GM18867 (cell line): ENCODE data around the gene NMNAT3.
A peak's percentile ranks its signal among the peaks of the same experiment; 100 is the strongest.
"Not testable (repeated sequence)": the region's sequence is repeated elsewhere in the genome, so short reads cannot be mapped to it uniquely, and the experiment has no call there.

Experiments
- ATAC-seq: cut with Tn5 transposase; IDR thresholded peaks from one replicate; pipeline ENCODE4 v1.9.1; 2021; ENCODE audit warnings: mild to moderate bottlenecking, moderate library complexity; ENCODE audit not compliant: unreplicated experiment

NMNAT3 gene

GRCh38 chr3:139639662-139640061 lies 38.1 kb downstream of the NMNAT3 start:
- ATAC-seq = no peak

DNA sequence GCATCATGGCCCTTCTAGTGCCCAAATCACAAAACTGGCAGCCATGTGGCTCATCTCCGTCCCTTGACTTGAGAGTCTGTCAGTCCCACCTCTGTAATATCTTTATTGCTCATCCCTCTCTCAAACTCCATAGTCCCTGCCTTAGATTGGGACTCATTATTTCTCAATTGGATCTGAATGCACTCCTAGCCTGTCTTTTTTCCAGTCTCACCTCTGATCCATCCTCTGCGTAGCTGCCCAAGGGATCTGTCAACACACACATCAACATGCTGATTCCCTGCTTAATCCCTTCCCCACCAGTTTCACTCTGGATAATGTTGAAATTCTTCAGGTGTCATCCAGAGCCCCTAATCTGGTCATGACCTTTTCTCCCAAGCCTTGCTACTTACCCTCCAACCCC lies 39.3 kb downstream of the NMNAT3 start:
- ATAC-seq = no peak

GRCh38 chr3:139636511-139636910 lies 41.3 kb downstream of the NMNAT3 start:
- ATAC-seq = no peak

- ATAC-seq = no peak
Measured at GRCh38 chr3:139634111-139634635, 43.6 kb downstream of the NMNAT3 start.

DNA sequence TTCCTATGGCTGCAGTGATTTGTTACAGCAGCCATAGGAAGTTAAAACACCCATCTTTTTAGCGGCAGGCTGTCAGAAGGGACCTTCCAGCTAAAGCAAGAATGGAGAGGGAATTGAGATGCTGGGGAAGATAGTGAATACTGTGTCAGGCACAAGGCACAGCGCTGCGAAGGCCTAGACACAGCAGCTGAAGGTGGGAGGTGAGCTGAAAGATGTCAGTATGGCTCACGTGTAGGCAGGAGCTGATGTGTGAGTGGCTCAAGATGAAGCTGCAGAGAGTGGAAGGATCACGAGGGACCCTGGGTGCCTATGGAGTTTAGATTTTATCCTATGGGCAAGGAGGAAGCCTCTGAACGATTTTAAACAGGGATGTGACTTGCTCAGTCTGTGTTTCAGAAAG lies 44.3 kb downstream of the NMNAT3 start:
- no peak for ATAC-seq

GRCh38 chr3:139630542-139630941 lies 47.2 kb downstream of the NMNAT3 start:
- no peak for ATAC-seq

- peak; percentile 95 for ATAC-seq
Measured at GRCh38 chr3:139629033-139629432, 48.7 kb downstream of the NMNAT3 start.

GRCh38 chr3:139627759-139628158 lies 50.0 kb downstream of the NMNAT3 start:
- ATAC-seq = no peak

- no peak for ATAC-seq
Measured at GRCh38 chr3:139620438-139620837, 57.3 kb downstream of the NMNAT3 start.

GRCh38 chr3:139619484-139619883 lies 58.3 kb downstream of the NMNAT3 start:
- no peak for ATAC-seq

- no peak for ATAC-seq
Measured at GRCh38 chr3:139617672-139618268, 60.0 kb downstream of the NMNAT3 start.

- no peak for ATAC-seq
Measured at GRCh38 chr3:139611528-139611927, 66.2 kb downstream of the NMNAT3 start.

- ATAC-seq = no peak
Measured at GRCh38 chr3:139610886-139611285, 66.9 kb downstream of the NMNAT3 start.

- ATAC-seq = no peak
Measured at GRCh38 chr3:139608924-139609323, 68.8 kb downstream of the NMNAT3 start.

- ATAC-seq = no peak
Measured at GRCh38 chr3:139608108-139608380, 69.7 kb downstream of the NMNAT3 start.

DNA sequence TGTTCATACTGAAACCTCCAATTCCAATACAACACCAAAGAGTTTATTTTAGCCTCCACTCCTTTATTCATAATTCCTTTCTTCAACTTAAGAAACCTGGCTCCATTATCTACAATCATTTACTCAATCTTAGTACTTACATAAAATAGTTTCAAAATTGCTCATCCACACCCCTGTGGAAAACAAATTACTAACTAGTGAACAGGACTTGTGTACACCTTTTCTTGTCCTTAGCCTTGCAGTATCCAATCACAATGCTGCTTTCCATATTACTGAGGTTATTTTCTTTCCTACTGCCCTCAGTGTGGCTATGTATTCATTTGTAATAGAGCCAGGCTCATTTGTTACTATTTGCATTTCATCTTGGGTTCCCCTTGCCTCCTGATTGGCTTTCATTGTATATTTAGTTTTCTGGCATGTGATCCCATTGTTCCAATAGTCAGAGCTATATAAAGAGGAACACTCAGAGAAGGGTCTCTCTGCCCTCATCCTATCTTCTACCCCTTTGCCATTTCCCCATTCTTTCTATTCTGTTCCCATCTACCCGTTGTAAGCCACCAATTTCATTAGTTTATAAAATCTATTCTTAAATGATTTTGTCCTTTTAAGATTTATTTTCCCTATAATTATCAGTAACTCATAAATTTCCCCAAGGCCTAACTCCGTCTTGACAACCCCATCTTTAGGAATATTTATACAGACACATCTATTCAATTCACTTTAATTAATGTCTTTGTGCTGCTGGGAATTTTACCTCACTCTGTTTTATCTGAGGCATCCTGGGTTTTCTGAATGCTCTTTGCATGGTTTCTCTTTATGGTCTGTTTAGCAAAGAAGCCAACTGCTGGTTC lies 70.3 kb downstream of the NMNAT3 start:
- no peak for ATAC-seq

DNA sequence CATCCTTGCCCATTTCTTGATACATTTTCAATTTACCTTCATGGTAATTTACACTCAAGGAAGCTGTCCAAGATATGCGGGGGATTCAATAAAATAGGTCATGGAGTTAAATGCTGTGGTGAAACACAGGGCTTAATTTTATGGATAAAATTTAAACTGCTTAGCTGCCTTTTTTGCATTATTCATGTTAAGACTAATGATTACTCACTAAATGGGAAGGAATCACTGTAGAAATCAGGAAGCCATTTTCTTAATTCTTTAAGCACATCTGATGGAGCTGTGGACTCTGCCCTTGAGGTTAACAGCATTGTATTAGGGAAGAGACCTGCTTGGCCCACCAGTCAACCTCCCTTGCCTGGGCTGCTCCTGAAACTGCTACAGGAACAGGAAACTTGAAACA lies 75.8 kb downstream of the NMNAT3 start:
- ATAC-seq = no peak

DNA sequence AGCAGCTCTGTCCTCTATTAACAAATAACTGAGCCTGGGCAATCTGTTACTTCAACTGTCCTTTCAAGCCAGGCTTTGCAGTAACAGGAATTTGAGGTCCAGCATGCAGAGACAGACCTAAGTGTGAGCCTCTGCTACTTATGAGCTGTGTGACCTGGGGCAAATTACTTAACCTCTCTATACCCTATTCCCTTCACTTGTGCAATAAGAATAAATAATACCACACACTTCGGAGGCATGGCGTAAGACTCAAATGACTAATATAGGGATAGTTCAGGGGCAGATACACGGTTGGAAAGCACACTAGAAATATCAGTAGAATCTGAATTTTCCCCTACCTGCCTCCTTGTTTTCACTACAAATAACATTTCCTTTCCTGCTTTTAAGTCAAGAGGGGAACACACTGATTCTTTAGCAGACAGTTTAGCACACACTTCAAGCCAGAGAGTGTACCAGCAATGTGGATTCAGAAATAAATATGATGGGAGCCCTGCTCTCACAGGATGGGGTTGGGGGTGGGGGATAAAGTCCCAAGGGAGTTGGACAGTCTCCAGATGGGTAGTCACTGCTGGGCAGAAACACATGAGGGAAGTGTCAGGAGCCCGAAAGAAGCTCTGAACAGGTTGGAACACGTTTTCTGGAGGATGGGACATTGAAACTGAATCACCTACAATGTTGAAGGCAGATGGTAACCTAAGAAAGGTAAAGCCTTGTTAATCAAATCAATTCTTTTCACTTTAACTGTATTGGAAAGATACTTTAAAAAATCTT lies 76.4 kb downstream of the NMNAT3 start:
- no peak for ATAC-seq

DNA sequence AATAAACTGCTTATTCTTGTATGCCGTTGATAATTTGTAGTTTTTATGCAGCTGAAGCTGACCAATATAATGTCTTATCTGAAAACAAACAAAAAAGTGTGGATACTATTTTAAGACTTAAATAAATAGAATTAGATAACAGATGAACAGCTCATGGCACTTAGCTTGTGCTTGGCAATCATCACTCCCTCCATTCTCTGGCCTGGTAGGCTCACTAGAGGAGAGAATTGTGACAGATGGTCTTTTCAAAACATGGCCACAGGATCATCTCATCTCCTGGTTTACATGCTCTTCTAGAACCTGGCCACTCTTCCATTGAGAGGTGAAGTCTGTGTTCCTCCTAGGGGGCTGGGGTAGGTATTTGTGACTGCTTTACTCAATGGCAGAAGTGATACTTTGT lies 79.8 kb downstream of the NMNAT3 start:
- ATAC-seq = no peak

DNA sequence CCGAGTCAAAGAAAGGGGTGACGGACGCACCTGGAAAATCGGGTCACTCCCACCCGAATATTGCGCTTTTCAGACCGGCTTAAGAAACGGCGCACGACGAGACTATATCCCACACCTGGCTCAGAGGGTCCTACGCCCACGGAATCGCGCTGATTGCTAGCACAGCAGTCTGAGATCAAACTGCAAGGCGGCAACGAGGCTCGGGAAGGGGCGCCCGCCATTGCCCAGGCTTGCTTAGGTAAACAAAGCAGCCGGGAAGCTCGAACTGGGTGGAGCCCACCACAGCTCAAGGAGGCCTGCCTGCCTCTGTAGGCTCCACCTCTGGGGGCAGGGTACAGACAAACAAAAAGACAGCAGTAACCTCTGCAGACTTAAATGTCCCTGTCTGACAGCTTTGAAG lies 86.6 kb downstream of the NMNAT3 start:
- ATAC-seq = not testable (repeated sequence)

DNA sequence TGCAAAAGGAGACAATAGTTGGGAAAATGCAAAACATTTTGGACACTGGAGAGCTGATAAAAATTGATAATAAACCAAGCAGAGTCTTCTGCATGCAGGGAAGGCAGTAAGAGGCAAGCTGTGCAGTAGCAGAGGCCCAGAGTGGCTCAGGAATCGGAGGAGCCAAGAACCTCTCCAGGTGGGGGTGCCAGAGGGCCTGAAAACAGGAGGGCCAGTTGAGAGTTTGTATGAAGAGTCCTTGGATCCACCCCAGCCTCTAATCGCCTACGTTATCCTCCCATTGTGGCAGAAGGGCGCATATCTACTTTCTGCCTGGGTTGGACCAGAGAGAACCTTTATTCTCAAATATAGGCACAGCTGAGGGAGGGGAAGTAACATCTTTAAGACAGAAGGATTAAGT lies 89.3 kb downstream of the NMNAT3 start:
- ATAC-seq = no peak

- no peak for ATAC-seq
Measured at GRCh38 chr3:139587797-139588196, 90.0 kb downstream of the NMNAT3 start.
